GM19023 (cell line): Measurements from ENCODE around the gene PAX8.

Source experiments
- ATAC-seq: cut with Tn5 transposase; IDR thresholded peaks from one replicate; pipeline ENCODE4 v1.9.1; 2021; ENCODE audit warnings: mild to moderate bottlenecking, moderate library complexity; ENCODE audit not compliant: unreplicated experiment

Gene PAX8

GRCh38 chr2:113268621-113269360, 9.9 kb downstream of the PAX8 start:
- ATAC-seq = no peak

- ATAC-seq = no peak
Observed at GRCh38 chr2:113266431-113266830, 12.3 kb downstream of the PAX8 start.

GRCh38 chr2:113264713-113265403, 13.9 kb downstream of the PAX8 start:
- ATAC-seq = no peak

- no peak for ATAC-seq
Observed at GRCh38 chr2:113263546-113263945, 15.2 kb downstream of the PAX8 start.

- ATAC-seq = no peak
Observed at GRCh38 chr2:113260991-113261390, 17.7 kb downstream of the PAX8 start.

GRCh38 chr2:113258471-113259147, 20.1 kb downstream of the PAX8 start:
- no peak for ATAC-seq

GRCh38 chr2:113257516-113258264, 21.0 kb downstream of the PAX8 start:
- no peak for ATAC-seq

- no peak for ATAC-seq
Observed at GRCh38 chr2:113255140-113256070, 23.3 kb downstream of the PAX8 start.

- no peak for ATAC-seq
Observed at GRCh38 chr2:113253453-113253852, 25.3 kb downstream of the PAX8 start.

GRCh38 chr2:113252047-113252590, 26.6 kb downstream of the PAX8 start:
- ATAC-seq = no peak

- no peak for ATAC-seq
Observed at GRCh38 chr2:113251118-113251517, 27.6 kb downstream of the PAX8 start.

GRCh38 chr2:113248997-113249770, 29.5 kb downstream of the PAX8 start:
- ATAC-seq = no peak

GRCh38 chr2:113246606-113247005, 32.1 kb downstream of the PAX8 start:
- ATAC-seq = no peak

- no peak for ATAC-seq
Observed at GRCh38 chr2:113245276-113245711, 33.4 kb downstream of the PAX8 start.

- no peak for ATAC-seq
Observed at GRCh38 chr2:113242327-113242726, 36.4 kb downstream of the PAX8 start.

- no peak for ATAC-seq
Observed at GRCh38 chr2:113240915-113241911, 37.5 kb downstream of the PAX8 start.

GRCh38 chr2:113240150-113240914, 38.4 kb downstream of the PAX8 start:
- ATAC-seq = no peak
